H9 (cell line): ENCODE measurements around the gene BTN2A1. TPM values are rescaled to one million over a fixed set of nuclear protein-coding genes. Genes with fewer than 3 reads are reported as not detected.

Source experiments
- DNase-seq: peaks from one replicate; pipeline ENCODE4 v3.0.0-alpha.2; 2017
- H2AFZ ChIP-seq: one replicate; pipeline ENCODE4 v1.6.1; 2013; ENCODE audit warnings: mild to moderate bottlenecking, low read length, control low read depth, moderate library complexity
- H2AK5ac ChIP-seq: 2 replicates; pipeline ENCODE4 v1.6.1; 2013; ENCODE audit warnings: low read length, control low read depth, mixed read lengths; ENCODE audit not compliant: insufficient read length
- H2BK120ac ChIP-seq: one replicate; pipeline ENCODE4 v1.6.1; 2013; ENCODE audit warnings: low read depth, mild to moderate bottlenecking, low read length, control low read depth, inconsistent platforms; ENCODE audit not compliant: poor library complexity, severe bottlenecking
- H2BK12ac ChIP-seq: 2 replicates; pipeline ENCODE4 v1.6.1; 2013; ENCODE audit warnings: low read length, control low read depth, mixed read lengths, low read depth; ENCODE audit not compliant: insufficient read length
- H2BK15ac ChIP-seq: 2 replicates; pipeline ENCODE4 v1.6.1; 2013; ENCODE audit warnings: low read depth, low read length, control low read depth
- H2BK20ac ChIP-seq: one replicate; pipeline ENCODE4 v1.6.1; 2013; ENCODE audit warnings: low read depth, mild to moderate bottlenecking, low read length, control low read depth, inconsistent platforms; ENCODE audit not compliant: poor library complexity, severe bottlenecking
- H2BK5ac ChIP-seq: 2 replicates; pipeline ENCODE4 v1.6.1; 2013; ENCODE audit warnings: low read length, control low read depth, mixed read lengths; ENCODE audit not compliant: insufficient read length
- H3K14ac ChIP-seq: 2 replicates; pipeline ENCODE4 v1.6.1; 2013; ENCODE audit warnings: low read length, control low read depth; ENCODE audit not compliant: insufficient read depth
- H3K18ac ChIP-seq: 2 replicates; pipeline ENCODE4 v1.6.1; 2013; ENCODE audit warnings: low read depth, mild to moderate bottlenecking, mixed read lengths, low read length, control low read depth; ENCODE audit not compliant: insufficient read length
- H3K23ac ChIP-seq: 2 replicates; pipeline ENCODE4 v1.6.1; 2013; ENCODE audit warnings: low read length, control low read depth, mixed read lengths, low read depth; ENCODE audit not compliant: insufficient read length
- H3K23me2 ChIP-seq: 2 replicates; pipeline ENCODE4 v1.6.1; 2013; ENCODE audit warnings: low read depth, mild to moderate bottlenecking, mixed read lengths, low read length, control low read depth; ENCODE audit not compliant: insufficient read length, poor library complexity, severe bottlenecking
- H3K27ac ChIP-seq: 2 replicates; pipeline ENCODE4 v1.5.1; 2013; ENCODE audit warnings: low read length, control low read depth, mixed read lengths, low read depth; ENCODE audit not compliant: insufficient read length
- H3K27me3 ChIP-seq: 2 replicates; pipeline ENCODE4 v1.6.1; 2013; ENCODE audit warnings: low read length, control low read depth, inconsistent platforms; ENCODE audit not compliant: insufficient read depth
- H3K4ac ChIP-seq: 2 replicates; pipeline ENCODE4 v1.6.1; 2013; ENCODE audit warnings: low read depth, mild to moderate bottlenecking, control low read depth, inconsistent platforms, low read length, moderate library complexity
- H3K4me1 ChIP-seq: 2 replicates; pipeline ENCODE4 v1.6.1; 2013; ENCODE audit warnings: low read length, control low read depth, inconsistent platforms; ENCODE audit not compliant: insufficient read depth
- H3K4me2 ChIP-seq: 2 replicates; pipeline ENCODE4 v1.6.1; 2013; ENCODE audit warnings: low read length, control low read depth, mixed read lengths; ENCODE audit not compliant: insufficient read length, insufficient read depth
- H3K56ac ChIP-seq: 2 replicates; pipeline ENCODE4 v1.6.1; 2013; ENCODE audit warnings: low read depth, mild to moderate bottlenecking, mixed read lengths, low read length, control low read depth; ENCODE audit not compliant: insufficient read length
- H3K79me1 ChIP-seq: 2 replicates; pipeline ENCODE4 v1.6.1; 2013; ENCODE audit warnings: low read depth, mild to moderate bottlenecking, moderate library complexity, low read length, control low read depth, inconsistent platforms; ENCODE audit not compliant: insufficient read depth, poor library complexity, severe bottlenecking
- H3K79me2 ChIP-seq: 2 replicates; pipeline ENCODE4 v1.6.1; 2013; ENCODE audit warnings: low read length, control low read depth, inconsistent platforms; ENCODE audit not compliant: insufficient read depth
- H3K9ac ChIP-seq: 2 replicates; pipeline ENCODE4 v1.6.1; 2013; ENCODE audit warnings: low read length, control low read depth, mixed read lengths; ENCODE audit not compliant: insufficient read length; ENCODE audit errors: extremely low read depth
- H3K9me3 ChIP-seq: one replicate; pipeline ENCODE4 v1.6.1; 2013; ENCODE audit warnings: low read depth, low read length, inconsistent platforms; ENCODE audit not compliant: control insufficient read depth
- H3T11ph ChIP-seq: one replicate; pipeline ENCODE4 v1.6.1; 2013; ENCODE audit warnings: mild to moderate bottlenecking, low read length, control low read depth, inconsistent platforms
- H4K20me1 ChIP-seq: one replicate; pipeline ENCODE4 v1.6.1; 2013; ENCODE audit not compliant: control insufficient read depth, insufficient read length, insufficient read depth
- H4K5ac ChIP-seq: 2 replicates; pipeline ENCODE4 v1.6.1; 2013; ENCODE audit warnings: low read depth, mild to moderate bottlenecking, mixed read lengths, low read length, control low read depth; ENCODE audit not compliant: insufficient read length
- H4K8ac ChIP-seq: replicated peaks from 2 replicates; pipeline ENCODE4 v1.6.1; 2013; ENCODE audit warnings: low read length, control low read depth, mixed read lengths, low read depth; ENCODE audit not compliant: insufficient read length
- H4K91ac ChIP-seq: 2 replicates; pipeline ENCODE4 v1.6.1; 2013; ENCODE audit warnings: low read depth, mild to moderate bottlenecking, moderate library complexity, mixed read lengths, low read length, control low read depth; ENCODE audit not compliant: insufficient read length
- H3K27ac Mint-ChIP-seq, 3 experiments: 2 replicates in 2 of 3; 3 replicates in 1 of 3; pipeline ENCODE4 v1.8.0; 2020 to 2021; ENCODE audit warnings: mixed read lengths in 3 of 3, mild to moderate bottlenecking in 1 of 3, moderate library complexity in 1 of 3
- H3K27me3 Mint-ChIP-seq: 2 replicates; pipeline ENCODE4 v1.8.0; 2021; ENCODE audit warnings: low read depth, mild to moderate bottlenecking, moderate library complexity, mixed read lengths
- H3K36me3 Mint-ChIP-seq, 3 experiments: 2 replicates in 2 of 3; 3 replicates in 1 of 3; pipeline ENCODE4 v1.8.0; 2020 to 2021; ENCODE audit warnings: low read depth in 3 of 3, mixed read lengths in 3 of 3; ENCODE audit not compliant: insufficient read depth in 1 of 3
- H3K4me1 Mint-ChIP-seq, 2 experiments: 2 replicates each; pipeline ENCODE4 v1.8.0; 2020; ENCODE audit warnings: mixed read lengths in 2 of 2
- H3K4me3 Mint-ChIP-seq, 2 experiments: 2 replicates in 1 of 2; 3 replicates in 1 of 2; pipeline ENCODE4 v1.8.0; 2020 to 2021; ENCODE audit warnings: mild to moderate bottlenecking in 2 of 2, mixed read lengths in 2 of 2, moderate library complexity in 1 of 2
- H3K9me3 Mint-ChIP-seq, 2 experiments: 2 replicates in 1 of 2; 3 replicates in 1 of 2; pipeline ENCODE4 v1.8.0; 2020; ENCODE audit warnings: mild to moderate bottlenecking in 2 of 2, mixed read lengths in 2 of 2, moderate library complexity in 1 of 2
- CTCF ChIP-seq: fragments of 200-600 bp; sonication (generic); conservative IDR thresholded peaks from 3 replicates; pipeline ENCODE4 v1.8.0; 2021; ENCODE audit warnings: antibody characterized with exemption, mild to moderate bottlenecking
- WGBS: extraction: QIAGEN DNeasy Blood & Tissue Kit; methylation state at CpG from one replicate; pipeline ENCODE4 v1.1.7; 2013; ENCODE audit warnings: missing lambda C conversion rate, low lambda C conversion rate, mixed read lengths; ENCODE audit not compliant: insufficient read length; ENCODE audit errors: extremely low coverage; 5-methylcytosine and 5-hydroxymethylcytosine counted together
- total RNA-seq: library from RNA; stranded (reverse); gene quantifications from 2 replicates; pipeline ENCODE4 v1.2.1, GENCODE V29; 2021

Gene BTN2A1
- total RNA-seq, 1 experiment from 2014 or later = 18.4 TPM

- Histone ChIP-seq H2BK15ac (no peak overlapping the region), H4K20me1 (no peaks in the 10 kb centered on the region), H2AFZ (no peak overlapping the region), H3K27ac (no peak overlapping the region), H2BK20ac (no peak overlapping the region), H3K23me2 (no peaks in the 10 kb centered on the region), H3K9me3 (no peaks in the 10 kb centered on the region), H3K56ac (no peak overlapping the region), H4K5ac (no peak overlapping the region), H3K4ac (no peak overlapping the region), H2BK12ac (no peak overlapping the region), H2AK5ac (no peak overlapping the region), H3K4me2 (no peak overlapping the region), H3K27me3 (no peaks in the 10 kb centered on the region), H4K91ac (no peak overlapping the region), H3K9ac (no peak overlapping the region), H3K23ac (no peak overlapping the region), H3K18ac (no peak overlapping the region), H2BK5ac (no peak overlapping the region), H3T11ph (no peak overlapping the region), H3K79me2 (no peaks in the 10 kb centered on the region), H3K79me1 (no peaks in the 10 kb centered on the region), H2BK120ac (no peak overlapping the region), H3K14ac (no peak overlapping the region), H4K8ac (no peak overlapping the region), H3K4me1 (no peaks in the 10 kb centered on the region)
- Mint-ChIP-seq H3K27ac (no peak overlapping the region), H3K27me3 (no peaks in the 10 kb centered on the region; the same call in 1 of the 2 replicates), H3K36me3 (peaks cover 17 to 40% (median 39%) of the 10 kb centered on the region in 3 experiments), H3K4me3 (no peak overlapping the region), H3K9me3 (peaks cover 14 to 16% of the 10 kb centered on the region in 2 experiments), H3K4me1 (no peaks in the 10 kb centered on the region)
- TF ChIP-seq CTCF = no peak
- no CpG with 5 or more reads among the region's 4 CpGs for WGBS
- no peak for DNase-seq
Observed at GRCh38 chr6:26436018-26436417, 21.7 kb upstream of the BTN2A1 start.
